ENCODE data around the gene PUS7L.
A peak's percentile ranks its signal among the peaks of the same experiment; 100 is the strongest.
"Not testable (repeated sequence)": the region's sequence is repeated elsewhere in the genome, so short reads cannot be mapped to it uniquely, and the experiment has no call there.

Gene PUS7L, protein sequence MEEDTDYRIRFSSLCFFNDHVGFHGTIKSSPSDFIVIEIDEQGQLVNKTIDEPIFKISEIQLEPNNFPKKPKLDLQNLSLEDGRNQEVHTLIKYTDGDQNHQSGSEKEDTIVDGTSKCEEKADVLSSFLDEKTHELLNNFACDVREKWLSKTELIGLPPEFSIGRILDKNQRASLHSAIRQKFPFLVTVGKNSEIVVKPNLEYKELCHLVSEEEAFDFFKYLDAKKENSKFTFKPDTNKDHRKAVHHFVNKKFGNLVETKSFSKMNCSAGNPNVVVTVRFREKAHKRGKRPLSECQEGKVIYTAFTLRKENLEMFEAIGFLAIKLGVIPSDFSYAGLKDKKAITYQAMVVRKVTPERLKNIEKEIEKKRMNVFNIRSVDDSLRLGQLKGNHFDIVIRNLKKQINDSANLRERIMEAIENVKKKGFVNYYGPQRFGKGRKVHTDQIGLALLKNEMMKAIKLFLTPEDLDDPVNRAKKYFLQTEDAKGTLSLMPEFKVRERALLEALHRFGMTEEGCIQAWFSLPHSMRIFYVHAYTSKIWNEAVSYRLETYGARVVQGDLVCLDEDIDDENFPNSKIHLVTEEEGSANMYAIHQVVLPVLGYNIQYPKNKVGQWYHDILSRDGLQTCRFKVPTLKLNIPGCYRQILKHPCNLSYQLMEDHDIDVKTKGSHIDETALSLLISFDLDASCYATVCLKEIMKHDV

DNA sequence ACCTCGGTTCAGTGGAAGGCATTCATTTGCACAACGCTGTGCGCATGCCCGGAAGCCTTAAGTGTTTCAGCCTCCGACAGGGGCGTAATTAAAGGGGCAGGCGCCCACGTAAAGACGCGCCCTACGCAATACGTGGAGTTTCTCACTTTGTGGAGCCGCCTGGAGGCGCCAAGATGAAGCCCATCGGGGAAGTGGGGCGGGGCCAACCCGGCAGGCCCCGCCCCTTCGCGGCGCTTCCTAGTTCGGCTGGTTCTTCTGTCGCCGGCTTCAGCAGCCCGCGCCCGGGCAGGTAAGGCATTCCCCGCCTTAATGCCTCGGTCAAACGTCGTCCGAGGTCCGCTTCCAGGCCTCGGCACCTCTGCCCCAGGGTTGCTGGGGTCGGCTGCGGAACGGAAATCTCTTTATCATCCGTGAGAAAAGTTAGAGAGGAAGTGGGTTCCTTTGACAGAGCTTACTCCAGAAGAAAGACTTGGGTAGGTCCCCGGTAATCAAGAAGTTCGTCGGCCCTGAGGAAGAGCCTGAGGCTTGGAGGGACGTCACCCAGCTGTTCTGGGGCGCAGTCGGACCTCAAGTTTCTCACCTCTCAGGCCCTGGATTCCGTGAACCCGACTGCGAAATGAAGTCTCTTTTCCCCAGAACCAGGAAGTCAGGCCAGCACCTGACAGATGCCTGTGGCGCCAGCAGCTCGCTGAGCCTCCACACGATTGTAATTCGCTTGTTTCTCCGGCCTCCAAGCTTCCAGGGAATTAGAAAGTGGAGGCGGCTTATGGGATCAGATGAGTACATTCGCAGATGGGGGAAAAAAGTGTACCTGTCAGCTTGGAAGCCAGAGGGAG is at the start of gene PUS7L, which contains the start of gene IRAK4:
TSS of gene PUS7L (minus strand) at position 63 of the 836 bp plus-strand sequence. CDS start 3,545 bp downstream, outside the sequence.
TSS of gene IRAK4 (plus strand) at position 224 of the 836 bp plus-strand sequence. CDS start 9,161 bp downstream, outside the sequence.
- peak; percentile 90 to 95 (median 94) for DNase-seq (ENCODE audit: low read depth in 3 of 3)

DNA sequence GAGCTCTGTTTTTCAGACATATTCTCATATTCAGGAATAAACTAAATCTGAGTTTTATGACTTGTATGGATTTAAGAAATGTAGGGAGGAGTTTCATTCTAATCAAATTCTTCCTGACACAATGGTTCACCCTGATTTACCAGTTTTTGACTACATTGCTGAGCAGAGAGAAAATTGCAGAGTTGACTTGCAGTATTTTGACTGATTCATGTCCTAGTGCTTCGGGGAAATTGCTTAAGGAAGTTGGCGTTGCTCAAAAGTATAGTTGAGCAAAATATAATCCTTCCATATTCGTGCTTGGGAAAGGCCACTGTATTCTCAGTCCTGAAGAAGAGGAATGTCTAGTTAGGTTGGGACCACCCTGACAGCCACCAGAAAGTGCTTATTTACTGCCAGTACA is 48.8 kb upstream of the PUS7L start:
- DNase-seq (ENCODE audit: low read depth in 3 of 3): no peak

DNA sequence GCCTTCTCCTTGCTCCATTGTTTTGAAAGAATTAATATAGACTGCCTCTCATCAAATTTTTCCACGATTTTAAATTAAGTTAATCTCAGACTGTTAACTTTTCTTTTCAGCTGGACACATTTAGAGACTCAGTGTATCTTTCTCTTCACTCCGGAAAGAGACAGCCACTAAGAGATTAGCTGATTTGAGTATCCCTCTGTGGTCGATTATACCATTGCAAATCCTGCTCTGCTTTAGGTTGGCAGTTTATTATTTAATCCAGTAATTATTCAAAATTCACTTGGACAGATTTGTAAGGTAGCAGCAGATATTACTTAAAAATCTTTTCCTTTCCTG is 48.1 kb upstream of the PUS7L start:
- no peak for DNase-seq (ENCODE audit: low read depth in 3 of 3)

DNA sequence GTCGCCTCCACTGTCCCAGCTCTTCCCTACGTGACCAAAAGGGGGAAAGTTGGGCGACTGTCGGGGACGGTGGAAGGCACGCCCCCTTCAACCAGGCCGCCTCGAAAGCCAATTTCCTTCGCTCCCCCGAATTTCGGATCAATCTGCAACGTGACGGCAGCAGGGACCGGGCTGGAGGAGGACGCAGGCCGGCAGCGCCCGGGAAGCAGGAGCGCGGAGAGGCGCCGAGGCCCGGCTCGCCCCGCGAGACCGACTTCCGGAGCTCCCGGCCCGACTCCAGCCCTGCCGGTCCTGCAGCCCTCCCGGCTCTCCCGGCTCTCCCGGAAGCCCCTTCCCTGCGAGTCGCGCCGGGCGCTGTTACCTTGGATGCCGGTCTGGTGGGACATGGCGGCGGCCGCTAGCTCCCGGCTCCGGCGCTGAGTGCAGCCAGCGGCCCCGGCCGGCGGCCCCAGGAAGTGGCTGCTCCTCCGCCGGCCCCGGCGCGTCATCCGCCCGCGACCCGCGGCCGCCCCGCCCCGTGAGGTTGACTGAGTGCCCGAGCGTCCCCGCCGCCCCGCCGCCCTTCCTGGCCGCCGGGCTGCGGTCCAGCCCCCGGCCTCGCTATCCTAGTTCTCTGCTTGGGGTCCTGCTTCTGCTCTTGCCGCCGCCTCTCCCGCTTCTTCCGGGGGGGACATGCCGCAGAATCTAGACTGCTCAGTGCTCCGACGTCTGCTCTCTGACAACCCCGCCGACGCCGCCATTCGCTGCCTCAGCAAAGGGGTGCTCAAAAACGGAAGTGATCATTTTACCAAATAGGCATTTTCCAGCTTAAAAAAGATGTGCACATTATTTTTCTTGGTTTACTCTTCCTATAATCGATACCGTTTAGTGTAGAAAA is 47.5 kb upstream of the PUS7L start, which contains the start of gene TWF1:
TSS of gene TWF1 (minus strand) at position 458 of the 877 bp plus-strand sequence. CDS start at position 386, 72 bp downstream.
- peak; percentile 71 to 85 (median 78) for DNase-seq (ENCODE audit: low read depth in 3 of 3)

DNA sequence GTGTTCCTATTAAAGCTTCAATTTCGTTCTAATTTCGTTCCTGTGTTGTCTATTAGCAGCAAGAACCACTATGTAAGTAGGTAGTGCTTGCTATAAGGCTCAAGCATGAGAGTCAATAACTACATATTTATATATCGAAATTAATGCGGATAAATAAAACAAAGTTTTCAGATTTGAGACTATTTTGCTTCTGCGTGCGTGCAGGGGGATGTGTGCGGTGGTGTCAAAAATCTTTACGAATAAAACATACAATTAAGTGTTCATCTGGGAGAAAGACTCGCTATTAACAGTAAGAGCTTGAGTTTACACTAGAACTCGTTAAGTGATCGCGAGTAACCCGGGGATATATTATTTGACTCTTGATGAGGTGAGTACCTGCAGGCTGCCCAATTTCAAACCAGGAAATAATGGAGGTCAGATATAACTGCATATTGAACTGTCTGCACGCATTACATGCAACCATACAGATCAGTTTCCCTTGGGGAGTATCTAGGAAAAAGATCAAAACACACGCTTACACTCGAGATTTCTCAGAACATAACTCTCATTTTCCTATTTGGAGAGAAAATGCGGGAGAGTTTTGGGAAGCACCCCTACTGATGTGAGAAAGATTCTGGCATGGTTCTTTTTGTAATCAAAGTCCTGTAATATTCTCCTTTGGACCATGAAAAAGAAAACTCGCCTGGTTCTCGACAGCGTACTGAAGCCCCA is 46.7 kb upstream of the PUS7L start:
- no peak for DNase-seq (ENCODE audit: low read depth in 3 of 3)

DNA sequence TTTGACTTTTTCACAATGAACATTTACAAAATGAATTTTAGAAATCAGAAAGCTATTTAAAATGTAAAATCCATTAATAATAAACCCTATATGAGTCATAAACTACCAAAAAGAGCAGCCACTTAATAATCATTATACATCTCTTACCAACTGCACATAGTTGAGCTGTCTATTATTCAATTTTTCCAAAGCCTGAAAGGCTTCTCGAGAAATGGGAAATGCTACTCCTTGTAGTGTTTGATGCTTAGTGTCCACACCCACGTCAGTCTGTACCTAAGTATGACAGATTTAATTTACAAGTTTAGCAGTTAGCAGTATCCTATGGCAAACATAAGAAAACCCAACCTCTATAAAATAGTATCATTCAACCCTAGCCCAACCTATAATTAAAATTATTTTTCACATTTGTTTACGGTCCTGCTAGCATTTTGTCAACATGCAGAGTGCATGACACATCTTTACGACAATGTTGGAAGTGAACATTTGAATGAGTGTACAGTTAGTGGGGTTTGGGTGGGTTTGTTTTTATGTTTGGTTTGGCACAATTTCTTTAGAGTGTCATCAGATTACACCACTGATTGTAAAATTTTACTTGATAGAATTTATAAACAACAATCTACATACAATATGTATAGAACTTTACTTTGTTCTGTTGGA is 39.1 kb upstream of the PUS7L start:
- no peak for DNase-seq (ENCODE audit: low read depth in 3 of 3)

DNA sequence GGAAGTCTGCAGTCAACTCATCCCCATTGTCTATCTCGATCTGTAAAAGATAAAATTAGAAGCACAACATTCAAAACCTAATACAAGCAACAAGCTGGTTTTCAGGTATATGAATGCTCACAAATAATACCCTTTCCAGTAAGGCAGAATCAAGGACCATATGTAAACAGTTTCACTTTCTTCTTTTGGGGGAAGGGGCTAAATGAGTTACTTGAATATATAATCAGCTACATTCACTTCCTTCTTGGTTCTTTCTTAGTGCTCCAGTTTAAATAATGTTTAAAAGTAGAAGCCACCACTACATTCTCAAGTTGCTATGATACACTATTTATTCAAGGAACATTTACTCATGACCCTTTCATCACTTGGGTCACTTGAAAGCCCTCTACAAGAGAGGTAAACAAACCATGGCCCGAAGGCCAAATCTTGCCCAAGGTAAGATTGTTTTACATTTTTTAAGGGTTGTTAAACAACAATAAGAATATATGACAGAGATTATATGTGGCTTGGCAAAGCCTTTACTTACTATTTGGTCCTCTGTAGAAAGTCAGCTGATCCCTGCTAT is 37.2 kb upstream of the PUS7L start:
- no peak for DNase-seq (ENCODE audit: low read depth in 3 of 3)

DNA sequence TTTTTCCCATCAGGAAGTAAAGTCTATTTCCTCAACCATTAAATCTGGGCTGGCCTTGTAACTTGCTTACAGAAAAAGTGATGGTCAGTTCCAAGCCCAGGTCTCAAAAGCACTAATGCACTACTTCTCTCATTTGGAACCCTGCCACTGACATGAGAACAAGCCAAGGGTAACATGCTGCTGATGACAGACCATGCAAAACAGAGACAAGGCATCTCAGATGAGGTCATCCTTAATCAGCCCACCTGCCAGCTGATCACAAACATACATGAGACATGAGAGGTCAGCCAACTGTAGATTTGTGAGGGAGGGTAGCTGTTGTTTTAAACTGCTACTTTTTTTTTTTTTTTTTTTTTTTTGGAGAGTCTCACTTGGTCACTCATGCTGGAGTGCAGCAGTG is 31.4 kb upstream of the PUS7L start:
- DNase-seq (ENCODE audit: low read depth in 3 of 3): no peak

DNA sequence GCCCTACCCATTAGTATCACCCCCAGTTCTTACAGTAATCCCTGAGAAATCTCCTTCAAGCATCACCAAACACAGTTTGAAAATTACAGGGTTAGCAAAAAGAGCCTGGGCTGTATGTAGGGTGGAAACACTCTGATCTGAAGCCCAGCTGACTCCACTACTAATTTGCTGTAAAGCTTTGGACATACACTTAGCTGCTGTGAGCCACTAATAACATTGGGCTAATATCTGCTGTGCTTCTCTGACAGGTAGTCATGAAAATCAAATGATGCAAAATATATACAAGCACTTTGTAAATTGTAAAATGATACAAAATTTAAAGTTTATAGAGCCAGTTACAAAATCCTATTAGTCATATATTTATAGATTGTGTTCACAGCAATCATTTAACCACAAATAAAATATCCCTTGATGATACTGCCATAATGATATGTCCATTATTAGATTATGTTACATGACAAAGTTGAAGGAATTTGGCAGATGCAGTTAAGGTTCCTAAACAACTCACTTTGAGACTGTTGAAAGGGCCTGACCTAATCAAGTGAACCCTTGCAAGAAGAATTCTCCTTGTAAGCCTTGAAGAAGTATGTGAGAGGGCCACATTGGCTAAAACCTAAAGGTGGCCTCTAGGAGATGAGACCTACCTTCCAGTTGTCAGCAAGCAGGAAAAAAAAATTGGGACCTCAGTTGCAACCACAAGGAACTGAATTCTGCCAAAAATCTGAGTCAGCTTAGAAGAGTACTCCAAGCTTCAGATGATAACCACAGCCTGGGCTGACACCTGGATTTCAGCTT is 28.5 kb upstream of the PUS7L start:
- no peak for DNase-seq (ENCODE audit: low read depth in 3 of 3)

DNA sequence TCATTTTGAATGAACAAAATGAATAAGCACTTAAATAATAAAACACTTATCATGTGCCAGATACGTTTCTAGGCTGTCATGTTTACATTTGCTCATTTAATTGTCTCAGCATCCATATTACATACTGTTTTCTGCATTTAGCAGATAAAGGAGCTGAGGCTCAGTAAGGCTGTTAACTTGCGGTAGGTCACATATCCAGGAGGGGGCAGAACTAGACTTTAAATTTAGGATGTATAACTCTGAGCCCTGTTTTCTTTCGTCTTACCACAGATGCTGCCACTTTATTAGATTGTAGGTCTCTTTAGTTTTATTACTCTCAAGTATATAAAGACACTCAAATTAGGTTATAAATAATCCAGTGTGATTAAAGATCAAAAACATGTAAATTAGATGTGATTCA is 17.9 kb upstream of the PUS7L start:
- DNase-seq (ENCODE audit: low read depth in 3 of 3): no peak

DNA sequence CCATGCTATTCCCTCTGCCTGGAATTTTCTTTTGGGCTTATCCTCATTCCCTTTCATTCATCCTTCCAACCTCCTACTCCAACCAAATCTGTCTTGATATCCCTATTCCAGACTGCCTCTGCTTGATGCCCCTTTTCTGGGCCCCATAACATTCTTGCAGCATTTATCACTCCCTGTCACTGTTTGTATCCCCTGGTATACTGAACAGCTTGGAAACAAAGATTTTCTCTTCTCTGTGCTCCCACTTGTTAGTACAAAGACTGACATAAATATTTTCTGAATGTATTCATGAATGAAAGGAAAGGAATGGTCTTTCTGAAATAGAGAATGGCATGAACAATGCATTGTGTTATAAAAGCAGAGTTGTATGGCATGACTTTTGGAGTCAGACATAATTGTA is 7.7 kb upstream of the PUS7L start:
- DNase-seq (ENCODE audit: low read depth in 3 of 3): no peak

DNA sequence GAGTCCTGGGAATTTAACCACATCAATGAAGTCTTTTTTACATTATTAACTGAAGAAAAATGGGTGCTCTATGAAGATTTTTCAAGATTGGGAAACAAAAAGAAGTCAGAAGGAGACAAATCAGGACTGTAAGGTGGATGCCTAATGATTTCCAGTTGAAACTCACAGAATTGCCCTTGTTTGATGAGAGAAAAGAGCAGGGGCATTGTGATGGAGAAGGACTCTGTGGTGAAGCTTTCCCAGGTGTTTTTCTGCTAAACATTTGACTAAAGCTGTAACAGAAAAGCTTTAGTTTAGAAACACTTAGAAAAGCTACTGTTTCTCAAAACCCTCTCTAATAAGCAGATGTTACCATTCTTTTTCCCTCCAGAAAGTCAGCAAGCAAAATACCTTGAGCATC is 5.9 kb upstream of the PUS7L start:
- DNase-seq (ENCODE audit: low read depth in 3 of 3): no peak

DNA sequence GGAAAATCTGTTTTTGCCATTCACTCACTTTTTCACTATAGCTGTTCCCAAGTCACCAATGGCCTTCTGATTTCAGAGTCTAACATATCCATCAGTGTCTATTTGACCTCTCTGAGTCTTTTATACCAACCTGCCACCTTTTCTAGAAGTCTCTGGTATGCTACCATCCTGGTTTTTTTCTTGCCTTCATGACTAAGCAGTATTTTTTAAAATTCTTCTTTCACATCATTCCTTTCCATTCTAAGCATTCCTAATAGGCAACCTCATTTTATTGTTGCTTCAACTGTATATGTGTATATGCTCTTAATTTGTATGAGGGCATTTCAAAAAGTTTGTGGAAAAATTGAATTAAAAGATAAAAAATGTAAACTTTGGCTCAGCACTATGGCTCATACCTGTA is 5.2 kb upstream of the PUS7L start:
- no peak for DNase-seq (ENCODE audit: low read depth in 3 of 3)

DNA sequence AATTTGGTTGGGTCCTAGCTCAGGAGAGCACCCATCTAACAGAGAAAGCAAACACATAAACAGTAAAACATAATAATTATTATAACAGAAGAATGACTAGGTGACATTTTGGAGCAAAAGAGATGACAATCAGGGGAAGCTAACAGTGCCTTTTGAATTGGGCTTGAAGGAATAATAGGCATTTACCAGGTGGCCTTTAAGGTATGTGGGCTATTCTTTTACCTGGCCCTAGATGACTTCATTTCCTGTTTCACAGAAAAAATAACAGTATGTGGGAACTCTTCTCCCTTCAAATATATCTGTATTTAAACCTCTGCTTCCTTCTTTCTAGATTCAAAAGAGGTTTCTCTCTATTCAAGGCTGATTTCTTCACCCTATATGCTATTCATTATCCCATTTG is 4.0 kb upstream of the PUS7L start:
- DNase-seq (ENCODE audit: low read depth in 3 of 3): no peak

DNA sequence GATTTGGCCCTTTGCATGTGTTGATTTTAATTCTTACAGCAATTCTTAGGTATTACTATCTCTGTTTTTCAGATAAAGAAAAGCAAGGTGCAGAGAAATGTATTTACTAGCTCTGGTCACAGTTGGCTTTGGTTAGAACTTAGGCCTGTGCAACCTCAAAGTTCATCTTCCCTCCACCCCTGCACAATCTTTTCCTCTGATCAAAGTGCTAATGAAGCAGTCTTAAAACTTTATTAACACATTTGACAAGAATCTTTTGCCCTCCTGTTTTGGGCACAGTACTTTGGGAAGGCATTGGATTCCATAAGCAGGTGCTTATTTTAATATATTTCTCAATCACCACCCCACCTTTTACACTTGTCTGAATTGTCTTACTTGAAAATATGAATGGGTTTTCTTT is 2.9 kb upstream of the PUS7L start:
- DNase-seq (ENCODE audit: low read depth in 3 of 3): no peak

DNA sequence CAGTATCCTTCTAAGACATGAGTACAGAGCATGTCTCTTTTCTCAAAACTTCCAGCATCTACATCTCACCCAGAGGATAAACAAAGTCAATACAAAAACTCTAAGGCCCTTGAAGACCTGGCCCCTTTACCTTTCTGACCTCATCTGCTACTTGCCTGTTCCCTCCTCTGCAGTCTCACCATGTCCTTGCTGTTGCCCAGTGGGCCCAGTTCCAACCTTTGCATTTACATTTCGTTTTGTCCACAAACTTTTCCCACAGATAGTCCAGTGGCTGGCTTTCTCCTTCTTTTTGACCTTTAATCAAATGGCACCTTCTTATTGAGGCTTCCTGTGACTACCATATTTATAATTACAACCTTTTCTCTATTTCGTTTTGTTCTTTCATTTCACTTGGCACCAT is 1.8 kb upstream of the PUS7L start:
- no peak for DNase-seq (ENCODE audit: low read depth in 3 of 3)

DNA sequence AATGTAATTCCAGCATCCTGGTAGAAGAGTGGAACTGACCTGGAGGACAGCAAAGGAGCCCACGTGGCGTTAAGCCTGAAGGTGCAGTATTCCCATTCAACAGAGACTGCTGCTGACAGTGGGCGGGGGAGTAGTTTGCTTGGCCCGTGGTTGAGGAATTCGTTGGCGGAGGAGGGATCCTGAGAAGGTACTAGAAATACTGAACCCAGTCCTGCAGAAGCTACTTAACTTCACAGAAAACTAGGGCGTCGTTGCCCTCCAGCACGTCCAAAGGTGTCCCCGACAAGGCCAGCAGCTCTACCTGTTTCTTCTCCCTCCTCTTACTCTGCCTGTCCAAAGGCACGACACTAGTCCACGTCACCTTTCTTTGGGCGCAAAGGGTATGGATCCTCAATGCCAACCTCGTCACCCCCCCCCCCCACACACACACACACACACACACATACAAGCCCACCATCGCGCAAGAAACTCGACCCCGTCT is 303 bp downstream of the PUS7L start:
- DNase-seq (ENCODE audit: low read depth in 3 of 3): peak in 2 of 3 experiments; percentile 4 to 8

DNA sequence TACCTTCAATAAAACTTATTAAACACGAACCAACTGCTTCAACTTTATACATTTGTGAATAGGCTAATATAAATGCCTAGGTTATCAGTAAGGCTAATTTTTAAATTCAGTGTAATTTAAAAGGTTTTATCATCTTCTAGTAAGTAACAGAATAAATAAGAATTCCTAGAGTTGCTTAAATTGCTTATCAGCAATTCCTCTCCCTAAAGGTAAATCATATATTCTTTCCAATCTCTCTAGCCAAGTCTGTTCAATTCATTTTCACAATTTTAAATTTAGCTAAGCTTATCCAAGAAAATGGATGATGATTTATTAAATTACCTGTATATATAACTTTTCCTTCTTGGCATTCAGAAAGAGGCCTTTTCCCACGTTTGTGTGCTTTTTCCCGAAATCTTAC is 4.6 kb downstream of the PUS7L start:
- DNase-seq (ENCODE audit: low read depth in 3 of 3): no peak

DNA sequence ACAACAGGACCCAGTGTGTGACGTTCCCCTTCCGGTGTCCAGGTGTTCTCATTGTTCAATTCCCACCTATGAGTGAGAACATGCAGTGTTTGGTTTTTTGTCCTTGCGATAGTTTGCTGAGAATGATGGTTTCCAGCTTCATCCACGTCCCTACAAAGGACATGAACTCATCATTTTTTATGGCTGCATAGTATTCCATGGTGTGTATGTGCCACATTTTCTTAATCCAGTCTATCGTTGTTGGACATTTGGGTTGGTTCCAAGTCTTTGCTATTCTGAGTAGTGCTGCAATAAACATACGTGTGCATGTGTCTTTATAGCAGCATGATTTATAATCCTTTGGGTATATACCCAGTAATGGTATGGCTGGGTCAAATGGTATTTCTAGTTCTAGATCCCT is 7.2 kb downstream of the PUS7L start:
- not testable (repeated sequence) for DNase-seq (ENCODE audit: low read depth in 3 of 3)

Measured in stimulated activated CD4-positive, alpha-beta T cell treated with anti-CD3 and anti-CD28 coated beads, TNF-alpha, amount 100 ng/mL, for 24 hours (primary cell).